ENCODE measurements around the gene MAT2B.

The MAT2B gene

DNA sequence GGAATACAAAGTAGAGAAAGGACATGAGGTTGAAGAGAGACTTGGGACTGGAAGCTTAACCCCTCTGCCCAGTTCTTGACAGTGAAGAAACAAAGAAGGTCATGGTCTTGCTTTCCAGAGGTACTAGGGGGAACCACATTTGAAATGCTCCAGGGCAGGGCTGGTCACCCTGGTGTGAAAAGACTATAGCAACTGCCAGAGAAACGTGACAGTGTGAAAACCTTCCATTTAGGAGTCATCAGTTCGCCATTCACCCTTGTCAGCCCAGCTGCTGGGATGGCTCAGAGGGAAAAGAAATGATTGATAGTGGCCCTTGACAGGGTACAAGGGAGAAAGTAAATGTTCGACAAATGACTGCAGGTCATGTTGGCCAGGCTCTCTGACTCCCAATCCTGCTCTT is 56.7 kb downstream of the MAT2B start:
- Mint-ChIP-seq H3K36me3 (no peaks in the 10 kb centered on the region), H3K27ac (no peak overlapping the region), H3K4me3 (no peak overlapping the region), H3K9me3 (ENCODE audit: low read depth) (no peaks in the 10 kb centered on the region), H3K4me1 (ENCODE audit: low read depth) (peaks cover 19% of the 10 kb centered on the region), H3K27me3 (peaks cover 25% of the 10 kb centered on the region)

GRCh38 chr5:163563112-163563511 is 57.7 kb downstream of the MAT2B start:
- Mint-ChIP-seq H3K9me3 (ENCODE audit: low read depth) (no peaks in the 10 kb centered on the region), H3K36me3 (no peaks in the 10 kb centered on the region), H3K4me3 (no peak overlapping the region), H3K27me3 (peaks cover 35% of the 10 kb centered on the region), H3K27ac (no peak overlapping the region), H3K4me1 (ENCODE audit: low read depth) (peaks cover 22% of the 10 kb centered on the region)

GRCh38 chr5:163563880-163564279 is 58.5 kb downstream of the MAT2B start:
- Mint-ChIP-seq H3K4me3 (no peak overlapping the region), H3K27me3 (peaks cover 37% of the 10 kb centered on the region), H3K9me3 (ENCODE audit: low read depth) (no peaks in the 10 kb centered on the region), H3K36me3 (no peaks in the 10 kb centered on the region), H3K27ac (no peak overlapping the region), H3K4me1 (ENCODE audit: low read depth) (peaks cover 22% of the 10 kb centered on the region)

- Mint-ChIP-seq H3K27me3 (peaks cover 40% of the 10 kb centered on the region), H3K4me3 (no peak overlapping the region), H3K36me3 (no peaks in the 10 kb centered on the region), H3K27ac (no peak overlapping the region), H3K9me3 (ENCODE audit: low read depth) (no peaks in the 10 kb centered on the region), H3K4me1 (ENCODE audit: low read depth) (peaks cover 22% of the 10 kb centered on the region)
Observed at GRCh38 chr5:163564321-163564938, 59.0 kb downstream of the MAT2B start.

GRCh38 chr5:163565492-163565891 is 60.1 kb downstream of the MAT2B start:
- peaks cover 44% of the 10 kb centered on the region for H3K27me3 Mint-ChIP-seq
- H3K36me3 Mint-ChIP-seq, result no peaks in the 10 kb centered on the region
- H3K4me1 Mint-ChIP-seq (ENCODE audit: low read depth), result peaks cover 22% of the 10 kb centered on the region
- H3K27ac Mint-ChIP-seq, result no peak overlapping the region
- peak overlapping the region; percentile 74 for H3K4me3 Mint-ChIP-seq
- H3K9me3 Mint-ChIP-seq (ENCODE audit: low read depth), result no peaks in the 10 kb centered on the region

DNA sequence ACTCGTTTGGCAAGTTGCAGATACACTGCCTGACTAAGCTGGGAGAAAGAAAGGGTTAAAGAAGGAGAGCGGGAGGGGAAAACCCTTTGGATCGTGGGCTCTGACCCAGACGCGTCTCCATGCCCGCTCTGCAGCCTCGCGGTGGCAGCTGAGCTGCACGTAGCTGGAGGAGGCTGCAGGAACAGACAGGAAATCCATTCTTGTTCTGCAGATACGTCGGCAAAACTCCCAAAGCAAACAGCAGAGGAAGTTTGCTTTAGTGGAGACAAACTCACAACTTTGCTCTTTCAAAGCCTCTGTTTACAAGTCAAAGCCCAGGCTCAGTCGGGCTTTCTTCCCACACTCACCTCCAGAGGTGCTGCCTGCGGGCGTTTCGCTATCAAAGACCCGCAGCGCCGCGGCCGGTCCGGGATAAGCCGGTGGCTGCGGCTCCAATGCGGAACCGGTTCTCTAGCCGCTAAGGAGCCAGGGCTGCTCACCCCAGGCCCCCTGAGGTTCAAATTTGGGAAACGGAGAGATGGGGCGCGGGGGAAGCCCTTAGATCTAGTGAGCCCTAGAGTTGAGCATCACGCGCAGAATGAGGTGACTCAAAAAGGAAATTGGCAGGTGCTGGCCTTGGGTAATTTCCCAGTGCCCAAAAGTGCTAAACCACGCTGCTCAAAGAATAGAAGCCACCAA is 60.7 kb downstream of the MAT2B start:
- no peaks in the 10 kb centered on the region for H3K36me3 Mint-ChIP-seq
- peak overlapping the region; percentile 74 for H3K4me3 Mint-ChIP-seq
- peaks cover 44% of the 10 kb centered on the region for H3K27me3 Mint-ChIP-seq
- H3K9me3 Mint-ChIP-seq (ENCODE audit: low read depth), result no peaks in the 10 kb centered on the region
- H3K27ac Mint-ChIP-seq, result no peak overlapping the region
- H3K4me1 Mint-ChIP-seq (ENCODE audit: low read depth), result peaks cover 22% of the 10 kb centered on the region

- H3K36me3 Mint-ChIP-seq, result no peaks in the 10 kb centered on the region
- peaks cover 22% of the 10 kb centered on the region for H3K4me1 Mint-ChIP-seq (ENCODE audit: low read depth)
- H3K4me3 Mint-ChIP-seq, result peak overlapping the region; percentile 74
- H3K9me3 Mint-ChIP-seq (ENCODE audit: low read depth), result no peaks in the 10 kb centered on the region
- no peak overlapping the region for H3K27ac Mint-ChIP-seq
- H3K27me3 Mint-ChIP-seq, result peaks cover 46% of the 10 kb centered on the region
Observed at GRCh38 chr5:163566678-163567077, 61.3 kb downstream of the MAT2B start.

GRCh38 chr5:163567811-163568210 is 62.4 kb downstream of the MAT2B start:
- H3K27me3 Mint-ChIP-seq, result peaks cover 46% of the 10 kb centered on the region
- no peaks in the 10 kb centered on the region for H3K9me3 Mint-ChIP-seq (ENCODE audit: low read depth)
- H3K4me1 Mint-ChIP-seq (ENCODE audit: low read depth), result peaks cover 22% of the 10 kb centered on the region
- H3K36me3 Mint-ChIP-seq, result no peaks in the 10 kb centered on the region
- H3K4me3 Mint-ChIP-seq, result no peak overlapping the region
- H3K27ac Mint-ChIP-seq, result no peak overlapping the region

All from activated naive CD8-positive, alpha-beta T cell (primary cell).